Mesothelial cell of epicardium (in vitro differentiated cells): Measurements from ENCODE around the gene NLGN1. TPM values are rescaled to one million over a fixed set of nuclear protein-coding genes. Genes with fewer than 3 reads are reported as not detected.

Source experiments
- DNase-seq, 2 experiments: peaks; one replicate each; pipeline ENCODE4 v3.0.0; 2021; ENCODE audit warnings: low spot score in 2 of 2; ENCODE audit not compliant: unreplicated experiment in 2 of 2
- H3K27ac Mint-ChIP-seq: 2 replicates; pipeline ENCODE4 v1.8.0; 2021; ENCODE audit warnings: mixed read lengths
- H3K27me3 Mint-ChIP-seq: 2 replicates; pipeline ENCODE4 v1.8.0; 2021; ENCODE audit warnings: low read depth, mixed read lengths
- H3K36me3 Mint-ChIP-seq: 2 replicates; pipeline ENCODE4 v1.8.0; 2021; ENCODE audit warnings: mixed read lengths
- H3K4me1 Mint-ChIP-seq: 2 replicates; pipeline ENCODE4 v1.8.0; 2021; ENCODE audit warnings: mixed read lengths
- H3K4me3 Mint-ChIP-seq: 2 replicates; pipeline ENCODE4 v1.8.0; 2021; ENCODE audit warnings: mild to moderate bottlenecking, moderate library complexity, mixed read lengths
- H3K9me3 Mint-ChIP-seq: 2 replicates; pipeline ENCODE4 v1.8.0; 2021; ENCODE audit warnings: mixed read lengths
- total RNA-seq: library from RNA; stranded (reverse); gene quantifications from 3 replicates; pipeline ENCODE4 v1.2.1, GENCODE V29; 2021
- TF ChIP-seq, protein P1 (sequence below): fragments of 200-600 bp; sonication (generic); IDR thresholded peaks from one replicate; pipeline ENCODE4 v1.5.0; 2021; ENCODE audit warnings: antibody characterized with exemption; ENCODE audit not compliant: unreplicated experiment

Gene NLGN1
- total RNA-seq, 1 donor from 2014 or later = 4.2 TPM

DNA sequence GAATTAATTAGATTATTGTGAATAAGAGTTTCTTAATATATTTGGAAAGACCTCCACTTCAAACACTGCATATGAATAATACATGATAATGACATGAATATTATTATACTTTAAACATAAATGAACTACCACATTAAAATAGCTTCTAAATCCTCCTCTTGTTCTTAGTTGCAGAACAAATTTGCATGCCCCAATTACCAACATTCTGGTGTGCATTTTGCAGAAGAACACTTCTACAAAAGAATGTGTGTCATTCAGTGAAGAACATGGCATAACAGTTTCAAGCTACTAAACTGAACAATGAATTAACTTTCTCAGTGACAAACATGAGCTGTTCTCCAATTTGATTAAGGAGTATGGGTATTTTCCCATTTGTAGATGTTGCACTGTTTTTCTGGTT is 750.3 kb downstream of the NLGN1 start:
- TF ChIP-seq, protein P1, sequence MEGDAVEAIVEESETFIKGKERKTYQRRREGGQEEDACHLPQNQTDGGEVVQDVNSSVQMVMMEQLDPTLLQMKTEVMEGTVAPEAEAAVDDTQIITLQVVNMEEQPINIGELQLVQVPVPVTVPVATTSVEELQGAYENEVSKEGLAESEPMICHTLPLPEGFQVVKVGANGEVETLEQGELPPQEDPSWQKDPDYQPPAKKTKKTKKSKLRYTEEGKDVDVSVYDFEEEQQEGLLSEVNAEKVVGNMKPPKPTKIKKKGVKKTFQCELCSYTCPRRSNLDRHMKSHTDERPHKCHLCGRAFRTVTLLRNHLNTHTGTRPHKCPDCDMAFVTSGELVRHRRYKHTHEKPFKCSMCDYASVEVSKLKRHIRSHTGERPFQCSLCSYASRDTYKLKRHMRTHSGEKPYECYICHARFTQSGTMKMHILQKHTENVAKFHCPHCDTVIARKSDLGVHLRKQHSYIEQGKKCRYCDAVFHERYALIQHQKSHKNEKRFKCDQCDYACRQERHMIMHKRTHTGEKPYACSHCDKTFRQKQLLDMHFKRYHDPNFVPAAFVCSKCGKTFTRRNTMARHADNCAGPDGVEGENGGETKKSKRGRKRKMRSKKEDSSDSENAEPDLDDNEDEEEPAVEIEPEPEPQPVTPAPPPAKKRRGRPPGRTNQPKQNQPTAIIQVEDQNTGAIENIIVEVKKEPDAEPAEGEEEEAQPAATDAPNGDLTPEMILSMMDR = no peak
- Mint-ChIP-seq H3K27me3 (no peaks in the 10 kb centered on the region), H3K9me3 (peaks cover under 1% of the 10 kb centered on the region), H3K36me3 (no peaks in the 10 kb centered on the region), H3K4me3 (no peak overlapping the region), H3K27ac (no peak overlapping the region), H3K4me1 (no peaks in the 10 kb centered on the region)
- DNase-seq = no peak

DNA sequence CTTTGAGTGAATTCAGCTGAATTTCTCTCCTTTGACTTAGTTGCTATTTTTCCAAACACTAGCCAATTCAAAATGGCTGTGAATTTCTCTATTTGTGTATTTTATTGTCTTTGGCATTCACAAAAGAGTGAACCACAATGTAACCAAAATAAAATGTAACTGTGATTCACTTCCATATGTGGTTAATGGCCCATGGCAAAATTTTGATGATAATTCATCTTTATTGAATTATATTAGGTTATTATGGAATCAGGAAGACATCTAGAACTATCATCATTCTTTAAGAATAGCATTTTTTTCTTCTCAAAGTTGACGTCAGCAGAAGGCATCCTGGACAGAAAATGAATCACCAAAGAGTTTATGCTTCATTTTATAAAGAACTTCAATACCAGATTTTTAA is 756.3 kb downstream of the NLGN1 start:
- Mint-ChIP-seq H3K27me3 (no peaks in the 10 kb centered on the region), H3K27ac (no peak overlapping the region), H3K36me3 (no peaks in the 10 kb centered on the region), H3K4me3 (no peak overlapping the region), H3K9me3 (no peaks in the 10 kb centered on the region), H3K4me1 (no peaks in the 10 kb centered on the region)
- DNase-seq = no peak
- TF ChIP-seq, protein P1 = no peak

DNA sequence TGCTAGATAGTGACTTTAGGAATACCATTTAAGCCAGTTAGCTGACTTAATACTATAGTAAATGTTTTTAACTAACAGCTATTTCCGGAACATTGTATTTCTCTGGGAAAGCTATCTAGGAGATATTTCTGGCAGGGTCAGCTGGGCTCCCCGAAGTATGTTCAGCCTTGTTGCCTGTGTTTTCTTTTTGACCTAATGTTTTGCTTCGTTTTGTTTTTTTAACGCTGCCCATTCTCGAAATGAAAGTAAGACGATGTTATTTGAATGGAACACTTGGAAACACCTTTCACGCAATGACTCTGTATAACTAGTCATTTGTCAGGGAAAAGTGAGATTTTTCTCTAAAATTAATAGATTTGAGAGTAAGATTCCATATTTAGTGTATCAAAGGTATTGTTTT is 758.7 kb downstream of the NLGN1 start:
- no peaks in the 10 kb centered on the region for H3K36me3 Mint-ChIP-seq
- TF ChIP-seq, protein P1 = no peak
- peaks cover 5% of the 10 kb centered on the region for H3K9me3 Mint-ChIP-seq
- no peak for DNase-seq
- no peaks in the 10 kb centered on the region for H3K4me1 Mint-ChIP-seq
- no peak overlapping the region for H3K27ac Mint-ChIP-seq
- no peaks in the 10 kb centered on the region for H3K27me3 Mint-ChIP-seq
- H3K4me3 Mint-ChIP-seq = no peak overlapping the region

DNA sequence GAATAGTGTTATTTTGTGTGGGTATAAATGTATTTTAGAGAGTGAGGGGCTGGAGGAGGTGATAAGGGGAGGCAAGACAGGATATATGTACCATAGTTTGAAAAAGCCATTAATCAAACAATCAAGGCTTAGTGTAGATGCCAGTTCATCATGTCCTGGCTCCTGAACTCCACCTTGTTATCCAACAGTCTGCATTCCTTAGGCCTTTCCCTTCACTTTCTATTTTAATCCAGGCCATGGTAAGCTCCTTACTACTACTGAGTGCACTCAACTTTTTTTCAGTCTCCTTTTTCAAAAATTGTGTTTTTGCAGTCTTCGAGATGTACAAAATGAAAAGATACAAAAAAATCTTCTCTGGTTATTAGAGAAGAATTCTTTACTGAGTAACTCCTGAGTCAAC is 761.1 kb downstream of the NLGN1 start:
- Mint-ChIP-seq H3K36me3 (no peaks in the 10 kb centered on the region), H3K4me1 (no peaks in the 10 kb centered on the region), H3K4me3 (no peak overlapping the region), H3K9me3 (peaks cover 21% of the 10 kb centered on the region), H3K27me3 (no peaks in the 10 kb centered on the region), H3K27ac (no peak overlapping the region)
- DNase-seq = no peak
- TF ChIP-seq, protein P1 = no peak

DNA sequence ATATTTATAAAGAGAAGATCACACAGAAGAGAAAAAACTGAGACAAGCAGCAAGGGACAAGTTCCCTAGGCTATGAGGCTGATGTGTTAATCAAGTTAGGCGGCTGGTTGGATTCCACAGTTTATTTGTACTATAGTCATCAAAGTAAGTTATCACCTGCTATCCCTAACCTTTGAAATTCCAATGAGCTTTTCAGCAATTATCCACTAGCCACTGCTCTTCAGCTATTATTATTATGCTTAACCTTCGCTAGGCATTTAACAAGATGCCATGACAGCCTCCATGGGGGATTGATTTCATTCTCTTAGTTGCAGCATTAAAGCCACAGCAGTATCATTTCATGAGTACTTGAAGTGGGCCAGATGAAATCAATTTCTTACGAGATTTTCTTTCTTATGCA is 762.1 kb downstream of the NLGN1 start:
- DNase-seq = no peak
- Mint-ChIP-seq H3K9me3 (peaks cover 30% of the 10 kb centered on the region), H3K27me3 (no peaks in the 10 kb centered on the region), H3K27ac (no peak overlapping the region), H3K4me1 (no peaks in the 10 kb centered on the region), H3K36me3 (peaks cover 7% of the 10 kb centered on the region), H3K4me3 (no peak overlapping the region)
- TF ChIP-seq, protein P1 = no peak

DNA sequence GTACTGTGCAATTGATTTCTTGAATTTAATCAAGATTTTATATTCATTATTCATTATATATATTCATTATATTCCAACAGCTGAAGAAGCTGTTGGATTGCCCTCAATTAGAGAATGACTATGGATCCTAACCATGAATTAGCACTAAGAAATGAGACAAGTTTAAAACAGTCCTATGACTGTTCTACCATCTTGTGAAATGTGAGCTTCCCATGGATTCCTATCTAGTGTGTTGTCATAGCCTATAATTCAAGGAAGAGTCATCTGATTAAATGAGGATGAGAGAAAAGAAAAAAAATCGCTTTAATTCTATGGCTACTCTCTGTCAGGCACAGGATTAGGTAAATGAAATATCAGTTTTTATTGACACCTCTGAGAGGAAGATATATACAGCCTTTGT is 765.0 kb downstream of the NLGN1 start:
- Mint-ChIP-seq H3K9me3 (peaks cover 60% of the 10 kb centered on the region), H3K27me3 (no peaks in the 10 kb centered on the region), H3K36me3 (peaks cover 21% of the 10 kb centered on the region), H3K4me3 (no peak overlapping the region), H3K27ac (no peak overlapping the region), H3K4me1 (no peaks in the 10 kb centered on the region)
- TF ChIP-seq, protein P1 = no peak
- DNase-seq = no peak
